HAP-1 (cell line): ENCODE measurements around the gene NBPF15.
"Not testable (repeated sequence)": the region's sequence is repeated elsewhere in the genome, so short reads cannot be mapped to it uniquely, and the experiment has no call there.

Experiments used
- DNase-seq, 2 experiments: peaks; one replicate each; pipeline ENCODE4 v3.0.0-alpha.2; 2016 to 2020; ENCODE audit warnings: low spot score in 2 of 2
- H3K27me3 ChIP-seq: fragments of 250-450 bp; sonication (Bioruptor Pico); 2 replicates; pipeline ENCODE4 v1.5.1; 2020; ENCODE audit warnings: low read depth, mild to moderate bottlenecking, moderate library complexity
- H3K36me3 ChIP-seq: fragments of 250-450 bp; sonication (Bioruptor Pico); replicated peaks from 2 replicates; pipeline ENCODE4 v1.5.1; 2020; ENCODE audit warnings: mild to moderate bottlenecking
- H3K4me1 ChIP-seq: fragments of 250-450 bp; sonication (Bioruptor Pico); 2 replicates; pipeline ENCODE4 v1.5.1; 2020; ENCODE audit warnings: mild to moderate bottlenecking
- H3K4me3 ChIP-seq: fragments of 250-450 bp; sonication (Bioruptor Pico); 2 replicates; pipeline ENCODE4 v1.5.1; 2020; ENCODE audit warnings: mild to moderate bottlenecking, moderate library complexity
- H3K9me3 ChIP-seq: fragments of 250-450 bp; sonication (Bioruptor Pico); 2 replicates; pipeline ENCODE4 v1.5.1; 2020; ENCODE audit warnings: mild to moderate bottlenecking, moderate library complexity
- in situ Hi-C: fragments of 300-500 bp; cut with MboI; formaldehyde crosslinking; loops from 3 replicates; pipeline ENCODE4 v1.14.3; 2020; ENCODE audit warnings: low sequenced_read_pairs, inconsistent platforms, mixed read lengths

Gene NBPF15

DNA sequence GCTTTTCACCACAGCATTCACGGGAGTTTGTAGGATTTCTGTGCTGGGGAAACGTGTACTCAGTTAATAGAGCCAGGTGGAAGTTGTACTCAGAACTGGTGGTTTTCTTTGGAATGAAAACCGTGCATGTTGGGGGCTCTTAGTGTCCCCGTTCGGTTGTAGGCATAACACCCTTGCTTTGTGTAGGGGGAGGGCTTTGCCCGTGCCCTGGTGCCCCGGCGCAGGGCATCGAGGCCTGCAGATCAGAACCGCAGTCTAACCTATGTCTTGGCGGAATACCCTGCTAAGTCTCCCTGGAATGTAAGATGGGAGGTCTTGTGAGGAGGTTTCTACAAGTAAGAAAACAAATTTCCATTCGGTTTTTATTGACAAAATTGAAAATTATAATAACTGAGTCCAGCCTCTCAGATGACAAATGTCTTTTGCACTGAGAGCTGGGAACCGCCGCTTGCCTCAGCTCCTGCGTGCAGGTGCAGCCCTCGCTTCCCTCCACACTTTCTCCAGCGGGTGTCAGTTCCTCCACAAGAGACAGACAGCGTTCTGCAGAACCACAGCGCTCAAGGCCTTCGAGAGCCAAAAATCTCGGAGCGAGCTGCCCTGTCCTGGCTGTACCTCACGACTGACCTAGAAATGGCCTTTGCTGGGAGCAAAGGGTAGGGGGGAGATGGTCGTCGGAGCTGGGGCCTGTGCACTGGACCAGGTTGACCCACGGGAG lies 47.9 kb downstream of the NBPF15 start:
- H3K9me3 ChIP-seq, DNase-seq, H3K36me3 ChIP-seq, in situ Hi-C loops, H3K4me1 ChIP-seq, H3K27me3 ChIP-seq: not testable (repeated sequence)
- peak overlapping the region; percentile 27 for H3K4me3 ChIP-seq

DNA sequence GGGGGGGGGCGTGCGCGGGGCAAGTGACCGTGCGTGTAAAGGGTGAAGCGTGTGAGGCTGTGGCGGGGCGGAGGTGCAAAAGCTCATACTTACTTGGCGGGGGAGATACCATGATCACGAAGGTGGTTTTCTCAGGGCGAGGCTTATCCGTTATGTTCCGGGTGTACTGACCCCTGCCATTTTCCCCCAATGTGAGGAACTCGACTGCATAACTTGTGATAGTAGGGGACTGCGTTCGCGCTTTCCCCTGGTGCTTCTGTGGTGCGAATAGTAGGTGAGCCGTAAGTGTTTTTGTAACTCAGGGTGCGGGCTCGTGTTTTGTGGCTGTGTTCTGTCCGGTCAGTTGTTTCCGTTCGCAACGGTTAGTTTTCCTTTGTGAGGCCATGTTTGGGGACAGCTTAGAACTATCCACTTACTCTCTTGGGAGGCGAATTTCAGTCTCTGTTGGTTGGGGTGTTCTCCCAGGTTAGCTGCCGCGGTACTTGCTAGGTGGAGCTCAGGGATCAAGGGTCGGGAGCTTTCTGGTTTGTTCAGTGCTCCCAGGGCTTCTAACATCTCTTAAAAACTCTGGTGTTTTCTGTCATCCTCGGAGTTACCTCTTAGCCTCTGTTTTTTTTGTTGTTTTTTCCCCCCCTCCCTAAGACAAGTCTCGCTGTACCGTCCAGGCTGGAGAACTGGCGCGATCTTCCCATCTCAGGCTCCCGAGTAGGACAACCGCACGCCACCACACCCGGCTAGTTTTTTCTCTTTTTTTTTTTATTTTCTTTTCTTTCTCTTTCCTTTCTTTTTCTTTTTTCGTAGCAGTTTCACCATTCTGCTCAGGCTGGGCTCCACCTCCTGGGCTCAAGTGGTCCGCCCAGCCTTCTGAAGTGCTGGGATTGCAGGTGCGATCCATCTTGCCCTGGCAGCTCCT lies 48.7 kb downstream of the NBPF15 start:
- H3K36me3 ChIP-seq, H3K4me1 ChIP-seq, H3K9me3 ChIP-seq, in situ Hi-C loops, H3K27me3 ChIP-seq: not testable (repeated sequence)
- H3K4me3 ChIP-seq, result peak overlapping the region; percentile 27
- peak; percentile 95 to 96 for DNase-seq

DNA sequence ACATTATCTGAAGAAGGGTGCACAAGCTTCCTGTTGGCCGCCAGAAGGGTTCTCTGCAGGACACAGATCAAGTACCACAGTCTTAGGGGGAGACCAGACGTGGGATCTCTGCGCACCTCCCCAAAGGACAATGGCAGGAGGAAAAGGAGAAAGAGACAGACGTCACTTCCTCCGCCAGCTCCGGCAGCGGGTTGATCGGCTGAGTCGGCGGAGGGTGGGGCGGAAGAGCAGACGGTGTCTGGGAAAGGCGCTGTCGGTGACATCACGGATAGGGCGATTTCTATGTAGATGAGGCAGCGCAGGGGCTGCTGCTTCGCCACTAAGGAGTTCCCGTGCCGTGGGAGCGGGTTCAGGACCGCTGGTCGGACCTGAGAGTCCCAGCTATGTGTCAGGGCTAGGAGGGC lies 49.4 kb downstream of the NBPF15 start:
- H3K27me3 ChIP-seq, H3K4me1 ChIP-seq, H3K36me3 ChIP-seq, H3K4me3 ChIP-seq, in situ Hi-C loops, H3K9me3 ChIP-seq: not testable (repeated sequence)
- peak; percentile 55 to 86 for DNase-seq

DNA sequence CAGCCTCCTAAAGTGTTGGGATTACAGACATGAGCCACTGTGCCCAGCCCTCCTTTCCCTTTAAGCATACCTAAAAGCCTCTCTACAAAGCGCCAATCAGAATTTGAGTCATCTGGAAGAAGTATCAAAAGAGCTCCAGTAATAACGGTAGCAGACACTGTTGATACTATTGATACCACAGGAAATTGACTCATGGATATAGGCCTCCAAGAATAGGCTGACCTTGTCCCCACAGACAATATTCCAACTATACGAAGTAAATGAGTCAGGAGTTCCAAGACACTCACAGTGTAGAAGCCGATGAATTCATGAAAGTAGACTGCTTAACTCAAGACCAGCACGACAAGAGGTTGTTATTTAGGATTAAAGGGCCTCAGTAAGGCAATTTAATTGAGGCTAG lies 58.7 kb downstream of the NBPF15 start:
- H3K9me3 ChIP-seq, H3K36me3 ChIP-seq, in situ Hi-C loops, H3K4me1 ChIP-seq, H3K27me3 ChIP-seq, DNase-seq, H3K4me3 ChIP-seq: not testable (repeated sequence)

DNA sequence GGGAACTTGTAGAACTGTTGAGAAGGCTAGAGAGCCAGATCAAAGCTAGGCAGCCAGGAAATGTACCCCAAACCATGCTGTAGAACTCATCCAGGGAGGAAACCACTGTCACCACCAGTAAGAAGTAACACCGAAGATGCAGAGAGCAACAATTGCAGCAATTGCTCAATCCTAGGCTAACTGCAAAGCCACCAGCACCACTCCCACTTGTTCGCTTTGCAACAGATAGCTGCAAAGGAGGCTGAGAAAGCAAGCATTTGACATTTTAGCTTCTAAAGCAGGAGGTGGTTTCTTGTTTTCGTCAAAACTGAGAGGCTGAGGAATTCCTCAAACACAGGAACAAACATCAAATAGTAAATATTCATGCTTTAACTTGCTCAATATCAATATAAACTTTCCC lies 89.8 kb downstream of the NBPF15 start:
- H3K36me3 ChIP-seq, H3K27me3 ChIP-seq, H3K4me3 ChIP-seq, DNase-seq, in situ Hi-C loops, H3K4me1 ChIP-seq, H3K9me3 ChIP-seq: not testable (repeated sequence)
